GM23338 (cell line): ENCODE results near the gene AJUBA. TPM values are rescaled to one million over a fixed set of nuclear protein-coding genes. Genes with fewer than 3 reads are reported as not detected.
"Not testable (repeated sequence)": the region's sequence is repeated elsewhere in the genome, so short reads cannot be mapped to it uniquely, and the experiment has no call there.

Experiments used
- ATAC-seq: fragments of 200-7000 bp; cut with Tn5 transposase; 3 replicates; pipeline ENCODE4 v1.9.1; 2020
- DNase-seq: peaks from one replicate; pipeline ENCODE4 v3.0.0-alpha.2; 2015; ENCODE audit warnings: low spot score
- H2AFZ ChIP-seq: fragments of 200-600 bp; sonication (generic); 2 replicates; pipeline ENCODE4 v1.8.0; 2016; ENCODE audit warnings: antibody characterized with exemption, mild to moderate bottlenecking, moderate library complexity
- H3F3A ChIP-seq: fragments of 200-600 bp; sonication (generic); replicated peaks from 2 replicates; pipeline ENCODE4 v1.8.0; 2017; ENCODE audit warnings: antibody characterized with exemption, mixed run types, low read depth
- H3K27ac ChIP-seq: fragments of 200-600 bp; sonication (generic); 2 replicates; pipeline ENCODE4 v1.6.1; 2016; ENCODE audit warnings: low read depth
- H3K27me3 ChIP-seq: fragments of 200-600 bp; sonication (generic); 2 replicates; pipeline ENCODE4 v1.8.0; 2016; ENCODE audit warnings: mild to moderate bottlenecking, mixed run types, moderate library complexity; ENCODE audit not compliant: insufficient read depth
- H3K36me3 ChIP-seq: fragments of 200-600 bp; sonication (generic); 2 replicates; pipeline ENCODE4 v1.8.0; 2016; ENCODE audit warnings: mild to moderate bottlenecking; ENCODE audit not compliant: insufficient read depth
- H3K4me1 ChIP-seq: fragments of 200-600 bp; sonication (generic); 2 replicates; pipeline ENCODE4 v1.8.0; 2016; ENCODE audit warnings: mild to moderate bottlenecking, moderate library complexity; ENCODE audit not compliant: insufficient read depth
- H3K4me2 ChIP-seq: fragments of 200-600 bp; sonication (generic); 2 replicates; pipeline ENCODE4 v1.7.1; 2017; ENCODE audit warnings: mixed run types
- H3K4me3 ChIP-seq: fragments of 200-600 bp; sonication (generic); 2 replicates; pipeline ENCODE4 v1.6.1; 2016; ENCODE audit warnings: mixed run types
- H3K79me2 ChIP-seq: fragments of 200-600 bp; sonication (generic); replicated peaks from 2 replicates; pipeline ENCODE4 v1.8.0; 2017; ENCODE audit warnings: mild to moderate bottlenecking; ENCODE audit not compliant: insufficient read depth
- H3K9me2 ChIP-seq: fragments of 200-600 bp; sonication (generic); 2 replicates; pipeline ENCODE4 v1.8.0; 2017; ENCODE audit not compliant: insufficient read depth
- H4K20me1 ChIP-seq: fragments of 200-600 bp; sonication (generic); replicated peaks from 2 replicates; pipeline ENCODE4 v1.8.0; 2017; ENCODE audit warnings: mild to moderate bottlenecking; ENCODE audit not compliant: insufficient read depth
- H3K27ac Mint-ChIP-seq: 2 replicates; pipeline ENCODE4 v1.8.0; 2020; ENCODE audit warnings: inconsistent platforms, mild to moderate bottlenecking, moderate library complexity, mixed read lengths
- H3K27me3 Mint-ChIP-seq: 3 replicates; pipeline ENCODE4 v1.8.0; 2022; ENCODE audit warnings: low read depth, mild to moderate bottlenecking, moderate library complexity, mixed read lengths, inconsistent platforms; ENCODE audit not compliant: insufficient read depth, poor library complexity
- H3K36me3 Mint-ChIP-seq: 3 replicates; pipeline ENCODE4 v1.8.0; 2021; ENCODE audit warnings: low read depth, mild to moderate bottlenecking, inconsistent platforms, moderate library complexity, mixed read lengths
- H3K4me1 Mint-ChIP-seq: 3 replicates; pipeline ENCODE4 v1.8.0; 2020; ENCODE audit warnings: mild to moderate bottlenecking, inconsistent platforms, mixed read lengths
- H3K4me3 Mint-ChIP-seq: 3 replicates; pipeline ENCODE4 v1.8.0; 2021; ENCODE audit warnings: moderate library complexity, mild to moderate bottlenecking, inconsistent platforms, mixed read lengths
- H3K9me3 Mint-ChIP-seq: 3 replicates; pipeline ENCODE4 v1.8.0; 2020; ENCODE audit warnings: moderate library complexity, mild to moderate bottlenecking, inconsistent platforms, mixed read lengths
- EZH2 ChIP-seq: fragments of 200-600 bp; sonication (generic); IDR thresholded peaks from one replicate; pipeline ENCODE4 v1.8.0; 2017; ENCODE audit warnings: antibody characterized with exemption, mild to moderate bottlenecking, low read depth; ENCODE audit not compliant: unreplicated experiment
- EZH2phosphoT487 ChIP-seq: fragments of 200-600 bp; sonication (generic); IDR thresholded peaks from one replicate; pipeline ENCODE4 v1.8.1; 2018; ENCODE audit warnings: antibody characterized with exemption; ENCODE audit not compliant: unreplicated experiment
- NANOG ChIP-seq: IDR thresholded peaks from 2 replicates; pipeline ENCODE4 v1.6.1; 2016; ENCODE audit warnings: antibody characterized with exemption, borderline replicate concordance
- POLR2AphosphoS5 ChIP-seq: IDR thresholded peaks from 2 replicates; pipeline ENCODE4 v1.6.1; 2016; ENCODE audit warnings: antibody characterized with exemption, low read depth
- REST ChIP-seq: IDR thresholded peaks from one replicate; pipeline ENCODE4 v1.6.1; 2018; ENCODE audit warnings: antibody characterized with exemption; ENCODE audit not compliant: unreplicated experiment
- ZNF114 ChIP-seq: fragments of 250-450 bp; sonication (Bioruptor Pico); IDR thresholded peaks from 2 replicates; pipeline ENCODE4 v1.5.0; 2020; ENCODE audit warnings: mild to moderate bottlenecking, moderate library complexity
- polyA plus RNA-seq: library from polyadenylated mRNA; unstranded; fragments of >200 nt; fragmentation: Nextera tagmentation; extraction: Ambion mirVana; gene quantifications from 2 replicates; pipeline ENCODE4 v1.2.1, GENCODE V29; 2016
- total RNA-seq: library from RNA; depleted of rRNA; stranded (reverse); fragments of >200 nt; shearing (Covaris generic); gene quantifications from 2 replicates; pipeline ENCODE4 v1.2.3, GENCODE V29; 2014

AJUBA gene
- total and polyA plus RNA-seq, 2 experiments from 2014 or later = 11.8 to 55.9 TPM

- no peak for TF ChIP-seq EZH2phosphoT487
- no peak for TF ChIP-seq POLR2AphosphoS5
- TF ChIP-seq EZH2 = no peak
- no peak for TF ChIP-seq REST
Measured at GRCh38 chr14:22966783-22967269, 15.5 kb downstream of the AJUBA start (continued).

- not testable (repeated sequence) for H3K4me1 Mint-ChIP-seq, DNase-seq, H3K36me3 ChIP-seq, H3K4me3 ChIP-seq, H3K9me3 Mint-ChIP-seq, H3K27me3 Mint-ChIP-seq, H3K27ac Mint-ChIP-seq, H3F3A ChIP-seq, H4K20me1 ChIP-seq, H3K9me2 ChIP-seq, H3K79me2 ChIP-seq, H2AFZ ChIP-seq, H3K4me2 ChIP-seq, H3K4me1 ChIP-seq, ATAC-seq, H3K27me3 ChIP-seq, H3K4me3 Mint-ChIP-seq
- H3K27ac ChIP-seq = peak overlapping the region; percentile 45; the same call in 1 of the 2 replicates
- peaks cover 22% of the 10 kb centered on the region for H3K36me3 Mint-ChIP-seq
Measured at GRCh38 chr14:22965916-22966782, 16.2 kb downstream of the AJUBA start.

- Histone ChIP-seq H3K36me3 (no peaks in the 10 kb centered on the region), H3K4me3 (no peak overlapping the region), H3F3A (no peaks in the 10 kb centered on the region; the same call in 1 of the 2 replicates), H3K9me2 (peaks cover 2% of the 10 kb centered on the region; the same call in 1 of the 2 replicates), H3K27me3 (no peaks in the 10 kb centered on the region), H3K27ac (no peak overlapping the region), H2AFZ (no peak overlapping the region), H3K4me2 (no peak overlapping the region), H3K4me1 (0 out of 2 replicates have a peak, but pooled peaks cover 4% of the 10 kb centered on the region), H3K79me2 (no peaks in the 10 kb centered on the region), H4K20me1 (no peaks in the 10 kb centered on the region)
- TF ChIP-seq ZNF114 (CRISPR knock-in tag) (0 out of 2 replicates have a peak, but pooled peaks have one; percentile 80), NANOG (no peak)
- Mint-ChIP-seq H3K27me3 (peaks cover 4% of the 10 kb centered on the region), H3K9me3 (peaks cover 2% of the 10 kb centered on the region; the same call in 1 of the 3 replicates), H3K4me1 (no peaks in the 10 kb centered on the region), H3K36me3 (no peaks in the 10 kb centered on the region), H3K4me3 (no peak overlapping the region), H3K27ac (no peak overlapping the region)
- no peak for DNase-seq
- no peak for ATAC-seq
Measured at GRCh38 chr14:22962061-22962676, 20.2 kb downstream of the AJUBA start.
